Stomach (tissue), 4 donors: Measurements from ENCODE around the gene ANAPC4.

Source experiments
- EP300 ChIP-seq: sonication (generic); formaldehyde crosslinking; IDR thresholded peaks from one replicate; pipeline ENCODE4 v1.6.1; 2017; ENCODE audit warnings: antibody characterized with exemption
- POLR2A ChIP-seq, 4 donors: fragments of 450-650 bp; IDR thresholded peaks; one replicate each; pipeline ENCODE4 v1.6.1; 2016; ENCODE audit warnings: antibody characterized with exemption in 4 of 4, control low read depth in 2 of 4, mild to moderate bottlenecking in 1 of 4, moderate library complexity in 1 of 4
- POLR2AphosphoS5 ChIP-seq, 3 donors: sonication (generic); formaldehyde crosslinking; IDR thresholded peaks; one replicate each; pipeline ENCODE4 v1.6.1; 2016; ENCODE audit warnings: antibody characterized with exemption in 3 of 3
- TF ChIP-seq, protein P1 (sequence below), 7 experiments: fragments of 450-650 bp in 4 of 7; fragments of 200-600 bp in 3 of 7; sonication (generic) in 3 of 7; IDR thresholded peaks; one replicate each; pipeline ENCODE4 v1.5.1; 2016 to 2019; ENCODE audit warnings: antibody characterized with exemption in 7 of 7, control low read depth in 2 of 7, mild to moderate bottlenecking in 1 of 7

DNA sequence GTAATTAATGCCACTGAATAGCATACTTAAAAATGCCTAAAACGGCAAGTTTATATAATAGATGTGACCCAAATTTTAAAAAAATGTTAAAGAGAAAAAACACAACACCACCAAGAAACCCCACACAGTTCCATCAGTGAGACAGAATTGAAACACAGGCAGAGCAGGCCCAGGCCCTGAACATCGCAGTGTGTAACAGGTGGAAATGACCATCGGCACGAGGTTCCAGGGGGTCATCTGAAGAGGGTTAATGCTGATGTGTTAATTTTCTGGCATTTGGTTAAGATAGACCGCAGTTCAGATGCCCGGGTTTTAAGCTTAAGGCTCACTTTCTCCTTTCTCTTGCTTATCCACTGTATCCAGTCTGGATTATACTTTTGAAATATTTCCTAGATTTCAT lies 66.8 kb downstream of the ANAPC4 start:
- TF ChIP-seq, protein P1, sequence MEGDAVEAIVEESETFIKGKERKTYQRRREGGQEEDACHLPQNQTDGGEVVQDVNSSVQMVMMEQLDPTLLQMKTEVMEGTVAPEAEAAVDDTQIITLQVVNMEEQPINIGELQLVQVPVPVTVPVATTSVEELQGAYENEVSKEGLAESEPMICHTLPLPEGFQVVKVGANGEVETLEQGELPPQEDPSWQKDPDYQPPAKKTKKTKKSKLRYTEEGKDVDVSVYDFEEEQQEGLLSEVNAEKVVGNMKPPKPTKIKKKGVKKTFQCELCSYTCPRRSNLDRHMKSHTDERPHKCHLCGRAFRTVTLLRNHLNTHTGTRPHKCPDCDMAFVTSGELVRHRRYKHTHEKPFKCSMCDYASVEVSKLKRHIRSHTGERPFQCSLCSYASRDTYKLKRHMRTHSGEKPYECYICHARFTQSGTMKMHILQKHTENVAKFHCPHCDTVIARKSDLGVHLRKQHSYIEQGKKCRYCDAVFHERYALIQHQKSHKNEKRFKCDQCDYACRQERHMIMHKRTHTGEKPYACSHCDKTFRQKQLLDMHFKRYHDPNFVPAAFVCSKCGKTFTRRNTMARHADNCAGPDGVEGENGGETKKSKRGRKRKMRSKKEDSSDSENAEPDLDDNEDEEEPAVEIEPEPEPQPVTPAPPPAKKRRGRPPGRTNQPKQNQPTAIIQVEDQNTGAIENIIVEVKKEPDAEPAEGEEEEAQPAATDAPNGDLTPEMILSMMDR (IDR thresholded peaks at IDR 0.05), result no peak
- TF ChIP-seq POLR2A (IDR thresholded peaks at IDR 0.05) (no peak), POLR2AphosphoS5 (IDR thresholded peaks at IDR 0.05) (no peak), EP300 (no peak)
